A673 (cell line): ENCODE measurements around the gene FRMD1.

Experiments
- CTCF ChIP-seq: fragments of 300-800, 200-600 bp; sonication (generic); conservative IDR thresholded peaks from 2 replicates; pipeline ENCODE4 v1.5.1; 2017; ENCODE audit warnings: low read depth, mild to moderate bottlenecking, antibody characterized with exemption, low read length, moderate library complexity, mixed read lengths
- EZH2 ChIP-seq: fragments of 200-600 bp; sonication (generic); IDR thresholded peaks from 2 replicates; pipeline ENCODE4 v1.6.1; 2017; ENCODE audit warnings: borderline replicate concordance, low read depth, mild to moderate bottlenecking, mixed read lengths, antibody characterized with exemption, low read length; ENCODE audit not compliant: poor library complexity, severe bottlenecking

- TF ChIP-seq EZH2 (no peak), CTCF (no peak)
Observed at GRCh38 chr6:168084465-168085160, 5.6 kb upstream of the FRMD1 start.
